ENCODE results near the gene CLDN24.

The CLDN24 gene

DNA sequence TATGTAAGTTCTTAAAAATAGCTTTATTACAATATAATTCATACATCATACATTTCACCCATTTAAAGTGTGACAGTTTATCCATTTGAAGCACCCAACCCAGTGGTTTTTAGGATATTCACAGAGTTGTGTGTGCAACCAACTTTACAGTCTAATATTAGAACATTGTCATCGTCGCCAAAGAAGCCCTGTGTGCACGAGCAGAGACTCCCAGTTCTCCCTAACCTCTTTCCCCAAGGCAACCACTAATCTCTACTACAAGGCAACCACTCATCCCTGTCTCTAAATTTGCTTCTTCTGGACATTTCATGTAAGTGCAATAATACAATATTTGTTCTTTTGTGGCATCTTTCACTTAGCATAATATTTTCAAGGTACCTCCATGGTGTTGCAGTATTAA lies 49.8 kb downstream of the CLDN24 start:
- no peak for DNase-seq
